AG20443 (cell line): ENCODE results near the gene COG2.
"Not testable (repeated sequence)": the region's sequence is repeated elsewhere in the genome, so short reads cannot be mapped to it uniquely, and the experiment has no call there.

Experiments used
- DNase-seq: peaks from one replicate; pipeline ENCODE4 v3.0.0; 2012; ENCODE audit warnings: low spot score, mixed read lengths

The COG2 gene

DNA sequence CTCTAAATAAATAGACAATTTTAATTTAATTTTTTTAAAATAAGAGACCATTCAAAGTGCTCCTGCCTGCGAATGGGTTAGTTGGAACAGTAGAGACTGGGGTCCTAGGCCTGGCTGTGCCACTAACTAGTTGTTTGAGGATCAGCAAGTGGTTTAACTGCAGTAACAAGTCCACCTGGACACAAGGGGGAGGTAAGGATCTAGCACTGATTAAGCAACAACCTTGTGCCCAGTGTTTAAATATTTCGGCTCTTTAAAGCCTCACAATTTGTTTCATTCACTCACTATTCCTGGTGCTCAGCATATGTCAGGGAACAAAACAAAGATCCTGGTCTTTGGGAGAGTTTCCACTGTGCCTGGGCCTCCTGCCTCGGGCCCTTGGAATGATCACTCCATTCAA is 73.2 kb downstream of the COG2 start:
- DNase-seq: no peak

DNA sequence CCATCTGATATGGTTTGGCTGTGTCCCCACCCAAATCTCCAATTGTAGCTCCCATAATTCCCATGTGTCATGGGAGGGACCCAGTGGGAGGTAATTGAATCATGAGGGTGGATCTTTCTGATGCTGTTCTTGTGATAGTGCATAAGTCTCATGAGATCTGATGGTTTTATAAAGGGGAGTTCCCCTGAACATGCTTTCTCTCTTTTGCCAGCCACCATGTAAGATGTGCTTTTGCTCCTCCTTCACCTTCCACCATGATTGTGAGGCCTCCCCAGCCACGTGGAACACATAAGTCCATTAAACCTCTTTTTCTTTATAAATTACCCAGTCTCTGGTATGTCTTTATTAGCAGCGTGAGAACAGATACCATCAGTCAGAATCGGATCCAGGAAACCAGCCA is 74.2 kb downstream of the COG2 start:
- not testable (repeated sequence) for DNase-seq

DNA sequence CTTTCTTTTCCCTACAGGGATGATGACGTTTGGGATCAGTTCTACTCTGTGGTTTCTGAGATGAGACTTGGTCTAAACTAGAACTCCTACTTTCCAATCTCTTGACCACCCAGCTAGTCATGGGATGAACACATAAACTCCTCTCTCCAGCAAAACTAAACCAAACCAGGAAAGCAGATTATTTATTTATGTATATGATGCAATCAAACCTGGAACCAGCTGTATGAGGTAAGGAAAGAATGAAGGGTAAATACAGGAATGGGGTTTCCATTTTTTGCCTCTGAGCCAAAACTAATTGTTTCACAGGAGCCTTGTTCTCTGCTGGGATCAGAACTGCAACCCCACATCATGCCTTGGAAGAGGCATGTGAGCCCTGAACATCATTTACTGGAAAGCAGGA is 75.0 kb downstream of the COG2 start:
- no peak for DNase-seq

DNA sequence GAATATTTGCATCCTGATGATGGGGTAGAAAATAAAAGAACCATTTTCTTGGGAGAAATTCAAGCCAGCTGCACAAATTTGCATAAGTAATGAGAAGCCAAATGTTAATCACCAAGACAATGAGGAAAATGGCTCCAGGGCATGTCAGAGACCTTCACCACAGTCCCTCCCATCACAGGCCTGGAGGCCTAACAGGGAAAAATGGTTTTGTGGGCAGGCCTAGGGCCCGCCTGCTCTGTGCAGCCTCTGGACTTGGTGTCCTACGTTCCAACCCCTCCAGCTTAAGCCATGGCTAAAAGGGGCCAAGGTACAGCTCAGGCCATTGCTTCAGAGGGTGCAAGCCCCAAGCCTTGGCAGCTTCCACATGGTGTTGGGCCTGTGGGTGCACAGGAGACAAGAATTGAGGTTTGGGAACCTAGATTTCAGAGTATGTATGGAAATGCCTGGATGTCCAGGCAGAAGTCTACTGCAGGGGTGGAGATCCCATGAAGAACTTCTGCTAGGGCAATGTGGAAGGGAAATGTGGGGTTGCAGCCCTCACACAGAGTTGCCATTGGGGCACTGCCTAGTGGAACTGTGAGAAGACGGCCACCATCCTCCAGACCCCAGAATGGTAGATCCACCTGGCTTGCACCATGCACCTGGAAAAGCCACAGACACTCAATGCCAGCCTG is 79.7 kb downstream of the COG2 start:
- DNase-seq: not testable (repeated sequence)

DNA sequence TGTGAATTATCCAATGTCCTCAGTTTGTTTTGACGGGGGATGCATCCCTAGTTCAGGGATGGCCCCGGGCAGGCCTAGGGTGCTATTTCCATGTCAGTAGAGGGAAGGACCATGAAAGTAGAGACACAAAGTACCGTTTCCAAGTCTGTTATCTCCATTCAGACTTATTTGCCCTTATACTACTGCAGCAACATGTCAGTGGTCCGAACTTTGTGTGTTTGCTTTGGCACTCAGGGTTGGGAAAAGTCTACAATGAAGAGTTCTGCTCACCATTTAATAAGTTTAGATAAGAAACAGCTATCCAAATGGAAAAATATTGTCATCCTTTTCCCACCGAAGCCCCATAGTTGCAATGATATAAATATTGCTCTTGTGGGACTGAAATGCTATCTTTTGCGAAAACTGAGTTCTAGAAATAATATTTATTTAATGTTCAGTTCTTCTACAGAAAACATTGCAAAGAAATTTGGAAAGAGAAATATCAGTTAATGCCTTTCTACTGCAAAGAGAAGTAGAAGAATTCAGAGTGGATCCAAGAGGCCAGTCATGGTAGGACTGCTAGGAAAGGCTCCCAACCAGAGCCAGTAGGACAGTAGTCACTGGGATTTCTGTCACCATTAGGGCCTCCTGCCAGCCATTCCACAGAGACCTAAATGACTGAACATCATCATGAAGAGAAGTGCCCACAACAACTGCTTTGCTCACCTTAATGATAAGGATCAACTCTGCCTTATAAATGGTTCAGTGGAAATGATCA is 83.2 kb downstream of the COG2 start:
- no peak for DNase-seq

DNA sequence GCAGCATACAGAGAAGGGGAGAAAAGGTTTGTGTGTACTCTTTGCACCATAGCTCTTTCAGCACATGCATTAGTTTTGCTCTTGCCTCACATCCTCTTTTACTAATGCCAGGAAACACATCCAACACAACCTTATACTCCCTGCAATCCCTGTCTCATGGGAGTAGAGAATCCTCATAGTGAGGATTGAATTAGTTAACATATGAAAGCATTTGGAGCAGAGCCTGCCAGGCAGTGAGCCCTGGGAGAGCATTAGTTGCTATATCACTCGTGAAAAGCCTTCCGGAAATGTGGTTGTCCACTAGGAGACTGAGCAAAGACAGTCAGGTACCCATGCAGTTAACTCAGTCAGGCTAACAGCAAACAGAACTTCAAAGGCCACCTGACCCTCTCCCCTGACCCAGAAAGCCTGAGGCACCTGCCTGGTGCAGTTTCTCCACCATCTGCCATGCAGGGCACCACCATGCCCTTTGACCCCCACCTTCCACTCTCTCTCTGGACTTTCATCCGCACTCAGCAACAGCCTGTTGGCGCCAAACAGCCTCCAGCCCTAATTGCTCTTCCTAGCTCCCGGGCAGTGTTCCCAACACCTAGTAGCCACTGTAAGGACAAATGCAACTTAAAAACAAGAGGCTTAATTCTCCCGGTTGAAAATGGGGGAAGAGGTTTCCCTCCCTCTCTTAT is 86.6 kb downstream of the COG2 start:
- no peak for DNase-seq

DNA sequence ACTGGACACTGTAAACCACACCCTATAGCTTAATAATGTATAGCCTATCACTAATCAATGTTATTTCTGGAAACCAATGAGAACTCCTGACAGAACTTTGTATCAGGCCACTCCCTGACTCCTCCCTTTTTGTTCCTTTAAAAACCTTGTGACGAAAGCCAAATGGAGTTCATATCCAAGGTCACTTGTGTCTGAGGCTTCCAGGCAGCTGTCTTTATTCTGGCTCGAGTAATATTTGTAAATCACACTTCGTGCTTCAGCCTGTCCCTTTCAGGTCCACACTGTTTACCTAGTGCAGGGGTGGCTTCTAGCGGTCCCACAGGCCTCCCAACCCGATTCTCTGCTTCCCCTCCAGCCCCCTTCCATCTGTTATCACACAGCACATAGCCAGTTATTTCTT is 88.7 kb downstream of the COG2 start:
- DNase-seq: no peak

DNA sequence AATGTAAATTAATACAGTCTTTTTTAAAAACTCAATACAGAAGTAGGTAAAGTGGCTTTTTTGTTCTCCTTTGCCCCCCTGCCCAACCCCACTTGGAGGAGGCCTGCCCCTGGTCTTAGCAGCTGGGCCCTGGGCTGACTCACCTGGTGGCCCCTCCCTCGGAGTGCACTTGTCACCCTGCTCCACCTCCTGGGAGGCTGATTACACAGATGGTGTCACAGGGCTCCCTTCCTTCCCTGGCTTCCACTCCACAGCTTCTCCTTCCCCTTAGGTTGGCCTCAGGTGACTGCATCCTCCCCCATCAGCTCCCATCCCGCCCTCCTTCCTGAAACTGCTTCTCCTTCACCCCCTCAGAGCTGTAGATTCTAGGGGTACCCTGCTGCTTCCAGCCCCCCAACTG is 93.2 kb downstream of the COG2 start:
- no peak for DNase-seq

DNA sequence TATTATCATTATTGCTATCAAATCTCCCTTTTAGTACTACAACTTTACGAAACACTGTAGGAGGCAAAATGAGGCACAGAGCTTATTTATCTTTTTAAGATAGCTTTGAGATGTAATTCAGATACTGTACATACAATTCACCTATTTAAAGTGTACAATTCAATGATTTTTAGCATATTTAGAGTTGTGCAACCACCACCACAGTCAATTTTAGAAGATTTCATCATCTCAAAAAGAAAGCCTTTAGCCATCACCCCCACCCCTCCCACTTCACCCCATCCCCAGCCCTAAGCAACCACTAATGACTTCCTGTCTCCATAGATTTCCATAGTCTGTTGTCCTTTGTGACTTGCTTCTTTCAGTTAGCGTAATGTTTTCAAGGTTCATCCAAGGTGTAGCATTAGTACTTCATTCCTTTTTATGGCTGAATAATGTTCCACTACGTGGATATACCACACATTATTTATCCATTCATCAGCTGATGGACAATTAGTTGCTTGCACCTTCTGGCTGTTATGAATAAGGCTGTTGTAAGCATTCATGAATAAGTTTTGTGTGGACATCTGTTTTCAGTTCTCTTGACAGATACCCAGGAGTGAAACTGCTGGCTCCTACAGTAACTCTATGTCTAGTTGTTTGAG is 95.5 kb downstream of the COG2 start:
- DNase-seq: no peak

DNA sequence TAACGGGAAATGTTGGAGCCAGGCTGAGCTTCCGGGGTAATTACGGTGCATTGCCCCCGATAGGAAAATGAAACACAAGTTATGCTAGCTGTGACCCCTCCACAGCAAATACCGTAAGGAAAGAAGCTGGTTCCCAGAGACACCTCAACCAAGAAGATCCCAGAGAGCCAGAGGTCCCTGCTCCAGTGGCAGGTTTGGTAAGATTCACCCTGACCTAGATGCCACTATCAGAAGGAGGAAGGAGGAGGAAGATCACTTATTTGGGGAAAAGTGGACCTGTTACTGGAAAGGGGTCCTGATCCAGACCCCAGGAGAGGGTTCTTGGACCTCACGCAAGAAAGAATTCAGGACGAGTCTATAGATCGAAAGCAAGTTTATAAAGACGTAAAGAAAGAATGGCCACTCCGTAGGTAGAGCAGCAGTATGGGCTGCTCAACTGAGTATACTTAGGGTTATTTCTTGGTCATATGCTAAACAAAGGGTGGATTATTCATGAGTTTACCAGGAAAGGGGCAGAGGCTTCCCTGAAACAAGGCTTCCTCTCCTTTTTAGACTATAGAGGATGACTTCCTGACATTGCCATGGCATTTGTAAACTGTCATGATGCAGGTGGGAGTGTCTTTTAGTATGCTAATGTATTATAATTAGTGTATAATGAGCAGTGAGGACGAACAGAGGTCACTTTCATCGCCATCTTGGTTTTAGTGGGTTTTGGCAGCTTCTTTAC is 97.4 kb downstream of the COG2 start:
- no peak for DNase-seq
